Raji (cell line): ENCODE results near the gene DCAF8L2.

Source experiments
- POLR2A ChIP-seq: IDR thresholded peaks from 2 replicates; pipeline ENCODE4 v1.6.1; 2011; ENCODE audit warnings: low read depth, low read length, control low read depth; ENCODE audit not compliant: insufficient read depth

The DCAF8L2 gene

DNA sequence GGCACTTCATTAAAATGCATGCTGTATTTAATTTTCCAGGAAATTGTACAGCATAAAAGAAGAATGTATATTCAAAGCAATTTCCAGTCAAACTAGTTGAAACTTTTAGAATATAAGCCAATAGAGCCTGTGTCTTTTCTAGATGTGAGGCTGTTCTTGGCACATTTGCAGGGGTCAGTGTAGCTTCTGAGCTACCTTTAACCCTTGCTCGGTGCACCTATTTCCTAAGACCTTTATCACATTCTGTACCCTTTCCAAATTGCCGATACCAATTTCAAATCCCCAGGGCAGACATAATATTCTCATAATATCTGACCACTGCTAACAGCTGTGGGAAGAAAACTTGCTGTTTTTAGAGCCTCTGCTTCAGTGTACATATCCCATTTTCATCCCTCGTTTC, 43.2 kb downstream of the DCAF8L2 start:
- no peak for TF ChIP-seq POLR2A

DNA sequence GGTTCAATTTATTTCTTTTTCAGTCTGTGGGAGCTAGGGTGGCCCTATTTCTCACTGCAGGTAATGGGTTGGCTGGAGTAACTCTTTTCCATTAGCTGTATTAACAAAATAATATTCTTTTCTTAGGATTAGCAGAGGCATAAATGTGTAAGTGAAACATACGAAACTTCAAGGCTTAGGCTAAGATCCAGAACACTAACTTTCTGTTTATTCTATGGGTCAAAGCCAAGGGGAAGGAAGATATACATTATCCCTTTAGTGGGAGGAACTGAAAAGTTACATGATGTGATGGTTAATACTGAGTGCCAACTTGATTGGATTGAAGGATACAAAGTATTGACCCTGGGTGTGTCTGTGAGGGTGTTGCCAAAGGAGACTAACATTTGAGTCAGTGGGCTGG, 66.4 kb downstream of the DCAF8L2 start:
- TF ChIP-seq POLR2A, result no peak

DNA sequence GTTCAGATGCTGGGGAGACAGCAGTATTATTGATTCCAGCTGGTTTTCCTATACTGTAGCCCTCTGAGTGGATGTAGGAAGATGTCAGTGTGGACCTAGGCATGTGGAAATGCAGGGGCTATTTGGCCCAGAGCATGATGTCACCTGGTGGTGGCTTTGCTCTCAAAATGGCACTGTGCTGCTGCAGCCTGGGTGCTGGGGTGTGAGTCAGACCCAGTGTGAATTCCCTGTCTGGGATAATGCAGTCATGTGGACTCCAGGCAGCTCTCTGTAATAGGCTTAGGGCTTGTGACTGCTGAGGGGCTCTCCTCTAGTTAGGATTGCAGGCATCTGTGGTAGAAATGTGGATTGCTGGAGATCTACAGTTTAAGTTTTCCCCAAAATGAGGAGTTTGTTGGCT, 70.7 kb downstream of the DCAF8L2 start:
- TF ChIP-seq POLR2A, result no peak

DNA sequence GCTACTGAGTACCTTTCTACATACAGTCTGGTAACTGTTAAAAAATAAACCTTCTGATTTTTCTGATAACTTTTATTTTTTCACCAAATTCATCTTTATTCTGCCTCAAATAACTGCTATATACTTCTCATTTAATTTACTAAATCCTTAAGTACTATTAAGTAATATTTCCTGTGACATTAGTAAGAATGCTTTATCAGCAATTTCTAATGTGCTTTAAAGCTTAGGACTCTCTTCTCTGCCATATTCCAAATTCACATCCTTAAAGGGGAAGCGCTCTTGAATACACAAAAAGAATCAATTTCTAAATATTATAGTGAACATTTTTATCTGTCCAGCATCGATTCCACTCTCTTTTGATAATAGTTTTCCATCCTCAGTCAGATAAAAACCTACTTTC, 81.1 kb downstream of the DCAF8L2 start:
- TF ChIP-seq POLR2A, result no peak

DNA sequence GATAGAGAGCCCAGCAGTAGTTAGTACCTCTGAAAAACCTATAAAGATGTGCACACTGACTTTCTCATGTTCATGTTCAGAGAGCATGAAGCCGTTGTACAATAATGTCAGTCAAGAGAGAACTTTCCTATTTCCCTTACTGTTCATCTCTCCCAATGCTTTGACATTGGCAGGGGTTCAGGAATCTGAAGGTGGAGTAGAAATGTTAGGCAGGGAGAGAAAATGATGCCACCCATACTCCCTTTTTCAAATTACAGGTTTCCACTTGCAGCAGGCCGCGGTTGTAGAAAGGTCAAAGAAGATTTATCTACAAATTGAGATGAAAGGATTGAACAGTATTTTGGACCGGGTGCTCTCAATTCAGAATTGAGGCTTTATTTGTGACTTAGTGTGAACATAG, 84.3 kb downstream of the DCAF8L2 start:
- no peak for TF ChIP-seq POLR2A

DNA sequence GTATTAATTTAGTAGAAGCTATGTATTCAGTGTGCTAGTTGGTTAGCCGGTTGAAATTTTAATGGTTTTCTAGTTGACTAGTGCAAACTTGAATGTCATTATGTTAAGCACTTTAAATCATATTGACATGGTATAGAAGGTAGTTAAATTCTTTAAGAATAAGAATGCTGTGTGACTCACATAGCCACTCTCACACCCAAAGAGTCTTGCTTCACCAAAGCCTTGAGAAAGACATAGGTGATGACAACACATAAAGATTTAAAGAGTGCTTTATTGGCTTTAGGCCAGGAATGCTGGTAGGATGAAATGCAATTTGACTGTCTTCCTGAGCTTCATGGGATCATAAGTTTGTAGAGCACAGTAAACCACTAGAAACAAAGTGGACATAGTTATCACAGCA, 85.3 kb downstream of the DCAF8L2 start:
- no peak for TF ChIP-seq POLR2A

DNA sequence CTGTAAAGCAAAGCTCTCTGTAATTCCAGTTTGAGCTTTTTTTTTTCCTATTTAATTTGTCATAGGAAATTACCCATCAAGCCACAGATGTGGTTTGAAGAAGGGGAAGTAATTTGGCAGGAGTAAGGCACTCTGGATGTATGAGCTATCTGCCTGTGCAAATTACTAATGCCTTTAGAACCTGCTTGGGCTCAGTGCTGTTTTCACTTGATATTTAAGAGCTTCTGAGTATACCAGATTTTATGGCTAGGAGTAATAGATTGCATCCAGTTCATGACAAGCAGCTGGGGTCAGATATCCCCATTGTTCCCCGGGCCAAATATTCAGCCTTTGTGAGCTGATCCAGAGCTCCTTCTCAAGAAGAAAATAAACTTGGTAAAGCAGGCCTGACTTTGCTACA, 89.1 kb downstream of the DCAF8L2 start:
- TF ChIP-seq POLR2A, result no peak

DNA sequence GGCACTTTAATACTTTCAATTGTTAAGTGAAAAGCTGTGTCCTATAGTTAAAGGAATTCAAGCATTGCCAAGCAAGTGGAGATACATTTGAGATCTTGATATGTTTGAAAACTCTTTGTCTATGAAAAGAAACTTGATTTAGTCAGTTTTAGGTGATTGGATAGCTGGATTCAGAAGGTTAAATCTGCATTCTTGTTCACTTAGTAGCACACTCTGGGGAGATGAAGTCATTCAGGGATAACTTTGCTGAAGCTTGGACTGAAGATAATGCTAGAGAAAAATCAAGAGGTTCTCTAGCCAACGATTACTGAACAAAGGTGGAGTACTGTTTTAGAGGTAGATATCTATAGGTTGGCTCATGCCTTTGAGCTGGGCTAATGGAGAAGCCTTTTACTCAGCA, 90.6 kb downstream of the DCAF8L2 start:
- no peak for TF ChIP-seq POLR2A

DNA sequence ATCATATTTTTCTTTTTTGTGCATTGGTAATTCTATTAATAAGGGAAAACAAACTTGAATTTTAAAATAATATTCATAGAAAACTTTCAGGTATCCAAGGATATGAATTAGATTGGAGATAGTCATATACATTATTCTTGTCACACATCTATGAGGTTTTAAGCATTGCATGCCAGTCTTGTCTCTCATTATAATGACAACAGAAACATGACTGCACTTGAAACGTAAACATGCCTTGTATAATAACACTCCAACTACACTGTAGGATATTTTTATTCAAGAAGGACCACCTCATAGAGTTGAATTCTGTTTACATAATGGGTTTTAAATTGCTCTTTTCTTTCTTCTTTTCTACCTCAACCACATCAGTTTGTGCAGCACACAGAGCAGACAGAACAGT, 104.5 kb downstream of the DCAF8L2 start:
- no peak for TF ChIP-seq POLR2A

DNA sequence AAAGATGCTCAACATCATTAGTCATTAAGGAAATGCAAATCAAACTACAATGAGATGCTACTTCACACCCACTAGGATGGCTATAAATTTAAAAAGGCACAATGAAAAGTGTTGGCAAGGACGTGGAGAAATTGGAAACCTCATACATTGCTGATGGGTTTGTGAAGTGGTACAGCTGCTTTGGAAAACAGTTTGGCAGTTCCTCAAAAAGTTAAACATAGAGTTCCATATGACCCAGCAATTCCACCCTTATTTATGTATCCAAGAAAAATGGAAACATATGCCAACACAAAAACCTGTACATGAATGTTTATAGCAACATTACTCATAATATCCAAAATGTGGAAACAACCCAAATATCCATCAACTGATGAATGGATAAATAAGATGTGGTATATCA, 116.4 kb downstream of the DCAF8L2 start:
- TF ChIP-seq POLR2A, result no peak

DNA sequence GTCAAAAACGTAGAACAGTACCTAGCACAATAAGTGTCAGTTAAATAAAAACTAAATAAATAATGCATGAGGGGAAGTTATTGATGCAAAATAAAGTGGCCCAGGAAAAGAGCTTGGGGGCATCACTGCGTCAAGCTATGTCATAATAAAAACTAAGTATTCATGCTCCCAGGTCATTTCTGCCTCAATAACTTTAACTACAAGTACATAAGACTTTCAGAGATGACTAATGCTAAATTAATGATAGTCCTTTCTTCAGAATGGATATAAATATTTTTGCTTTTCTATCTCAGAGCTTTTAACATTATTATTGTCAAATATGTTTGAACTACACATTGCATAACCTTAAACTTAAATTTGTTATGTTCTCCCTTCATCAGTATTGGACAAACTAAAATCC, 125.5 kb downstream of the DCAF8L2 start:
- TF ChIP-seq POLR2A, result no peak

DNA sequence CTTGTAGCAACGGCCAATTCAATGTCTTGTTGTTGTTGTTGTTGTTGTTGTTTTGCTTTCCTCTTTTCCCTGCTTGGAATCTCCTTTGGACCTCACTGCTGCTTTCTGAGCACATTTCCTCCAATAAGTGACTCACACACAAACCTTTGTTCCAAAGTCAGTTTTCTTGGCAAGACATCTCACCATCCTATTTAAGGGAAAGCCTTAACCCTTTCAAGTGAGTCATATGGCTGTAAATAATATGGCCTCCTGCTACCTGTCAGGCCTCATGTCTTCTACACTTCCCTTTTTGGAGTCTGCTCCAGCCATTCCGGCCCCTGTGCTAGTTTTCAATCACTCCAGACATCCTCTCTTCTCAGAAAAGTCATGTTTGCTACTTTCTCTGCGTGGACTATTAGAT, 138.1 kb downstream of the DCAF8L2 start:
- TF ChIP-seq POLR2A, result no peak

DNA sequence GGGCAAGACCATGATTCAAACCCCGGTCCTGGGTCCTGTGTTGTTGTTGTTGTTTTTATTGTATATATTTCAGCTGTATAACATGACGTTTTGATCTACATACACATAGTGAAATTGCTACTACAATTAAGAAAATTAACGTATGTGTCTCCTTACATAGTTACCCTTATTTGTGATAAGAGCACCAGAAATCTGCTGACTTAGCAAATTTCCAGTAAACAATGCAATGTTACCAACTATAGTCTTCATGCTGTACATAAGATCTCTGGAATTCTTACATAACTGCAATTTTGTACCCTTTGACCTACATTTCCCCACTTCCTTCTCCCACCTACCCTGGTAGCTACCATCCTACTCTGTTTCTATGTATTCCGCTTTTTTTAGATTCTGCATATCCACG, 141.8 kb downstream of the DCAF8L2 start:
- no peak for TF ChIP-seq POLR2A

DNA sequence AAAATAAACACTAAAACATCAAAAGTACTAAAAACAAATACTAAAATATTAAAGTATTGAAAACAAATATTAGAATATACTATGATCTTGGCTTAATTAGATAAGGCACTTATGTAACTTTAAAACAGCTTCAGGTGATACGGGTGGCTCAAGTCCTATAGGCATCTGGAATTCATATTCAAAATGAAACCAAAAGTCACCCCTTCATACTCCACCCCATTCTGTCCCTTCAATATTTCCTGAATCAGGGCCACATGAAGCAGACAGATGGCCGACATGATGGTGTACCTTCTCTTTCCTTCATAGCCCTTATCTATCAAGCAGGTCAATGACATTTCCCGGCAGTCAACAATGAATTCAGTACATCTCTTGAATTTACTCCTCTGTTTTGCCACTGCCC, 145.8 kb downstream of the DCAF8L2 start:
- no peak for TF ChIP-seq POLR2A

DNA sequence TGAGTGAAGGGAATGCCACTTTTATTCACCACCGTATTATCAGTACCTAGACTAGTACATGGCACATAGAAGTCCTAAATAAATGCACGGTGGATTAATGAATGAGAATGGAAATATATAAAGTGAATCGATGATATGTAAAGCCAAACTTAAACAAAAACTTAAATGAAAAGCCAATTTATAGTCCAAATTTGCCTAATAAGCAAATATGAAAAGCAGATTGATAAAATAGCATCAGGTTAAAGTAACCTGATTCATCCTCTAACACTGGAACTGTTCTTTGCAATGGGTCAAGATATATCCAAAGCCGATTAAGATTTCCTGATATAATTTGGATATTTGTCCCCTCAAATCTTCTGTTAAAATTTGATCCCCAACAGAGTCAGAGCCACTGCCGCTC, 150.8 kb downstream of the DCAF8L2 start:
- no peak for TF ChIP-seq POLR2A

DNA sequence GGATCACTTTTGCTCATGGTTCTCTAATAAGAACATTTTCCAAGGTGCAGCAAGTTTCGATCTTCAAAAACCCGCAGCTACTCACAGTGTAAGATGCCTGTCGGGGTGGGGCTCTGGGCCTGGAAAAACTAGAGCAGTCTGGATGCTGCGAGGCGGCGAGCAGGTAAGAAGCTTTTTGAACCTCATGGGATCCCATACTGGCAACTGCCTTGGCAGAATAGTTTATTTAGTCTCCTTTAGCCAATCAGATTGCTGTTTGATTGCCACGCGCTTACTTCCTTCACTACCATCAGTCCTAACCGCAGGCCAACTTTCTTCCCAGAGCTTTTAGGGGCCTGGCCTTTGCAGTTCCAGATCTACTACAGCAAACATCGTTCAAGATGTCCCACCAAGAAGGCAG, 156.4 kb downstream of the DCAF8L2 start:
- no peak for TF ChIP-seq POLR2A

DNA sequence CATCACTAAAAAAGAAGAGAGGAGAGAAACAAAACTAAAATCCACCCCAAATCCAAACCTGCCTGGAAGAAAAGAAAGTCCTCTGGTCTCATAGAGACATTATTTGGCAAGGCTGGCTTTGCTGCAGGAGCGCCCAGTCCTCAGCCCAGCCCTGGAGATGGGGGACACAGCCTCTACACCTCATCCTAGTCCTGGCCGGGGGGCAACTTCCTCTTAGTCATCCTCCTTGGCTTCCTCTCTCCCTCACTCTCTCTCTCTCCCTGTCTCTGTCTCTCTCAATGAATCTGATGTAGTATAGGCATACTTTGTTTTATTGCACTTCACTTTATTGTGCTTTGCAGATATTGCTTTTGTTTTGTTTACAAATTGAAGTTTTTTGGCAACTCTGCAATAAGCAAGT, 161.8 kb downstream of the DCAF8L2 start:
- no peak for TF ChIP-seq POLR2A

DNA sequence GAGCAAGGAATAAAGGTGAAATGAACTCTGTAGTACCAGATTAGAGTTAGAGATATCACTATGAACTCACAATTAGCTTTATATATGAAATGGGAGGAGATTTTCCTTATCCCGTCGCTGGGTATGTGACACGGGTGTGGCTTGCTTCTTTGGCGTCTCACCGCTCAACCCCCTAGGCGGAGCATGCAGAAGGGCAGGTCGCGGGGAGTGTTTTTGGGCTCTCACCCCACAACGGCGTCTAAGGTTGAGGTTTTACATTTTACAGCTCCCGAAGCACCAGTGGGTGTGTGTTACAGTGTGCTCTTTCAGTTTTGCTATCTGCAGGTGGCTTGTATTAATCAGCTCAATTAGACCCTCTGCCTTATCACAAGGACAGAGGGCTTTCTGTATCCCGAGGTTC, 175.6 kb downstream of the DCAF8L2 start:
- no peak for TF ChIP-seq POLR2A
